HEK293T (cell line): ENCODE results near the gene CA5A.
"Not testable (repeated sequence)": the region's sequence is repeated elsewhere in the genome, so short reads cannot be mapped to it uniquely, and the experiment has no call there.

Experiments
- BHLHE40 ChIP-seq: fragments of 450-650 bp; IDR thresholded peaks from 2 replicates; pipeline ENCODE4 v1.6.1; 2016; ENCODE audit warnings: mild to moderate bottlenecking, moderate library complexity, borderline replicate concordance
- CTBP1 ChIP-seq: fragments of 450-650 bp; IDR thresholded peaks from 2 replicates; pipeline ENCODE4 v1.6.1; 2016; ENCODE audit warnings: borderline replicate concordance
- ELF4 ChIP-seq: fragments of 450-650 bp; IDR thresholded peaks from 2 replicates; pipeline ENCODE4 v1.6.1; 2017; ENCODE audit warnings: antibody characterized with exemption
- FOXA1 ChIP-seq: fragments of 450-650 bp; IDR thresholded peaks from 2 replicates; pipeline ENCODE4 v1.6.1; 2016; ENCODE audit warnings: mild to moderate bottlenecking
- HDGF ChIP-seq: fragments of 450-650 bp; IDR thresholded peaks from 2 replicates; pipeline ENCODE4 v1.6.1; 2017; ENCODE audit warnings: antibody characterized with exemption, borderline replicate concordance
- NFRKB ChIP-seq: fragments of 450-650 bp; IDR thresholded peaks from 2 replicates; pipeline ENCODE4 v1.6.1; 2016; ENCODE audit warnings: mild to moderate bottlenecking, moderate library complexity
- SP1 ChIP-seq: fragments of 450-650 bp; IDR thresholded peaks from 2 replicates; pipeline ENCODE4 v1.6.1; 2017
- SUZ12 ChIP-seq: fragments of 450-650 bp; IDR thresholded peaks from 2 replicates; pipeline ENCODE4 v1.6.1; 2016; ENCODE audit warnings: mild to moderate bottlenecking
- TARDBP ChIP-seq: fragments of 450-650 bp; IDR thresholded peaks from 2 replicates; pipeline ENCODE4 v1.6.1; 2016
- ZNF384 ChIP-seq: fragments of 450-650 bp; IDR thresholded peaks from 2 replicates; pipeline ENCODE4 v1.6.1; 2016

DNA sequence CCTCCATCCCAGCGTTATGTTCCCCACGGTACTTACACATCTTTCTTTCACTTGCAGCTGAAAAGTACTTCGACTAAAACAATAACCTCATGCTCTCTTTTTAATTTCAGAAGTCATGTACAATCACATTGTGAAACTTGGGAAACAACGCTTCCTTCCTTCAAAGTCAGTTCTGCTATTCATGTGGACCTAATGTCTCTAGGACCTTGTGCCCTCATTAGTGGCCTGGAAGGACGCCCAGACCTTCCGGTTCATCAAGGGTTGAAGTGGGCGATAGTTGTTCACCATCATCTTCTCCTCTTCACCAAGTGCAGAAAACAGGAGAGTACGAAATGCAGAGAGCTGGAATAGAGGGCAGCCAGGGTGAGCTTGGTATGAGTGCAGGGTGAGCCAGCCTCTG, 48.4 kb downstream of the CA5A start:
- TF ChIP-seq FOXA1, ZNF384, BHLHE40, NFRKB, ELF4, SP1, CTBP1, SUZ12, HDGF, TARDBP: not testable (repeated sequence)
